ENCODE results near the gene FOXP3.

DNA sequence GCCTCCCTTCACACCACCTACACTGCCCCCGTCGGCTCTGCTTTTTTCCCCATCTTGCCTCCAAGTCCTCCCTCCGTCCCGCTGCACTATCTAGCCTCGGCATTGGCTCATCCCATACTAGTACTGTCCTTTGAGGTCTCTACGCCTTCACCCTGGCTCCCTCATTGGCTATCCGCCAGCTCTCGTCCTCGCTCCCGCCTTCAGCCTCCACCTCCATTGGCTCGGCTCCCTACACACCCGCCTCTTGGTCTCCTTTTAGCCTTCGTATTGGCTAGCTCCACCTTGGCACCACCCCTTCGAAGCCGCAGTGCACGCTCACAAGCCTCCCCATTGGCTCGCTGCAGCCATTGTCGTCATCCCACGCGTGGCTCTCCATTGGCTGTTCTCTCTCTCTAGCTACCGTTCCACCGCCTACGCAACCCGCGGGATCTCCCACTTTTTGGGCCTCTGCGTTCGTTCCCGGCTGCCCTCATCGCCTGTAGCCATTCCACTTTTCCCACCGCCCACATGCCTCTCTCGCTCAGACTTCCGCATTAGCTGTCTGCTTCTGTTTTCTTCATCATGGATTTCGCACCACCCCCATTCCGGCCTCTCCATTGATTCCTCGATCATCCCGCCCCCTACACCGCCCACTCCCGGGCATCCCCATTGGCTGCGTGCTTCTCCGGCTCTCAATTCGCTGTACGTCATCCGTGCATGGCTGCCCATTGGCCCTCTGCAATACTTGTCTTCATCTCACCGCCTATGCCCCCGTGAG lies 4.7 kb upstream of the FOXP3 start:
- TF ChIP-seq CTCF (IDR thresholded peaks at IDR 0.05) (no peak), POLR2A (IDR thresholded peaks at IDR 0.05) (peak; percentile 50 to 58)

All from uterus (tissue), 2 donors.